Nephron (organoid): ENCODE results near the gene C12orf75.

Source experiments
- H3K27ac Mint-ChIP-seq, 3 experiments: 2 replicates each; pipeline ENCODE4 v1.8.0; 2020; ENCODE audit warnings: mixed read lengths in 3 of 3, mild to moderate bottlenecking in 2 of 3, moderate library complexity in 1 of 3
- H3K27me3 Mint-ChIP-seq: 2 replicates; pipeline ENCODE4 v1.8.0; 2021; ENCODE audit warnings: low read depth, mild to moderate bottlenecking, moderate library complexity, mixed read lengths
- H3K36me3 Mint-ChIP-seq: 2 replicates; pipeline ENCODE4 v1.8.0; 2020; ENCODE audit warnings: low read depth, mixed read lengths
- H3K4me1 Mint-ChIP-seq: 2 replicates; pipeline ENCODE4 v1.8.0; 2020; ENCODE audit warnings: mixed read lengths
- H3K4me3 Mint-ChIP-seq, 3 experiments: 2 replicates each; pipeline ENCODE4 v1.8.0; 2020; ENCODE audit warnings: mild to moderate bottlenecking in 3 of 3, mixed read lengths in 3 of 3, moderate library complexity in 2 of 3
- H3K9me3 Mint-ChIP-seq: 2 replicates; pipeline ENCODE4 v1.8.0; 2020; ENCODE audit warnings: mixed read lengths
- CTCF ChIP-seq, 3 experiments: fragments of 200-600 bp; sonication (generic); IDR thresholded peaks; one replicate each; pipeline ENCODE4 v1.5.0; 2021; ENCODE audit warnings: antibody characterized with exemption in 3 of 3; ENCODE audit not compliant: unreplicated experiment in 3 of 3

Gene C12orf75

GRCh38 chr12:105355752-105356151, 25.3 kb downstream of the C12orf75 start:
- H3K36me3 Mint-ChIP-seq, result peaks cover 9% of the 10 kb centered on the region
- TF ChIP-seq CTCF (IDR thresholded peaks at IDR 0.05; ENCODE audit: unreplicated experiment in 3 of 3), result no peak
- H3K27me3 Mint-ChIP-seq, result no peaks in the 10 kb centered on the region
- H3K27ac Mint-ChIP-seq, result no peak overlapping the region
- H3K9me3 Mint-ChIP-seq, result no peaks in the 10 kb centered on the region
- no peaks in the 10 kb centered on the region for H3K4me1 Mint-ChIP-seq
- no peak overlapping the region for H3K4me3 Mint-ChIP-seq

- no peaks in the 10 kb centered on the region for H3K4me1 Mint-ChIP-seq
- H3K9me3 Mint-ChIP-seq, result no peaks in the 10 kb centered on the region
- no peak overlapping the region for H3K4me3 Mint-ChIP-seq
- no peak for TF ChIP-seq CTCF (IDR thresholded peaks at IDR 0.05; ENCODE audit: unreplicated experiment in 3 of 3)
- no peak overlapping the region for H3K27ac Mint-ChIP-seq
- H3K36me3 Mint-ChIP-seq, result peaks cover 4% of the 10 kb centered on the region
- H3K27me3 Mint-ChIP-seq, result no peaks in the 10 kb centered on the region
Measured at GRCh38 chr12:105357162-105357691, 26.7 kb downstream of the C12orf75 start.

GRCh38 chr12:105358789-105359188, 28.3 kb downstream of the C12orf75 start:
- Mint-ChIP-seq H3K9me3 (no peaks in the 10 kb centered on the region), H3K36me3 (peaks cover 3% of the 10 kb centered on the region), H3K4me1 (no peaks in the 10 kb centered on the region), H3K27me3 (no peaks in the 10 kb centered on the region), H3K27ac (no peak overlapping the region), H3K4me3 (no peak overlapping the region)
- no peak for TF ChIP-seq CTCF (IDR thresholded peaks at IDR 0.05; ENCODE audit: unreplicated experiment in 3 of 3)

- H3K9me3 Mint-ChIP-seq, result no peaks in the 10 kb centered on the region
Measured at GRCh38 chr12:105359856-105360255, 29.4 kb downstream of the C12orf75 start.

GRCh38 chr12:105363890-105364289, 33.4 kb downstream of the C12orf75 start:
- Mint-ChIP-seq H3K36me3 (peaks cover 7% of the 10 kb centered on the region), H3K27me3 (no peaks in the 10 kb centered on the region), H3K9me3 (no peaks in the 10 kb centered on the region), H3K4me1 (no peaks in the 10 kb centered on the region), H3K4me3 (no peak overlapping the region), H3K27ac (no peak overlapping the region)
- no peak for TF ChIP-seq CTCF (IDR thresholded peaks at IDR 0.05; ENCODE audit: unreplicated experiment in 3 of 3)

More at GRCh38 chr12:105359856-105360255, 29.4 kb downstream of the C12orf75 start:
- peaks cover 3% of the 10 kb centered on the region for H3K36me3 Mint-ChIP-seq
- no peak overlapping the region for H3K27ac Mint-ChIP-seq
- TF ChIP-seq CTCF (IDR thresholded peaks at IDR 0.05; ENCODE audit: unreplicated experiment in 3 of 3), result no peak
- no peak overlapping the region for H3K4me3 Mint-ChIP-seq
- no peaks in the 10 kb centered on the region for H3K4me1 Mint-ChIP-seq
- H3K27me3 Mint-ChIP-seq, result no peaks in the 10 kb centered on the region

GRCh38 chr12:105365231-105365630, 34.7 kb downstream of the C12orf75 start:
- Mint-ChIP-seq H3K36me3 (peaks cover 7% of the 10 kb centered on the region), H3K27me3 (no peaks in the 10 kb centered on the region), H3K4me3 (no peak overlapping the region), H3K4me1 (no peaks in the 10 kb centered on the region), H3K27ac (no peak overlapping the region), H3K9me3 (no peaks in the 10 kb centered on the region)
- TF ChIP-seq CTCF (IDR thresholded peaks at IDR 0.05; ENCODE audit: unreplicated experiment in 3 of 3), result no peak
